Erythroblast (primary cell): ENCODE results near the gene TMEM38B.

ENCODE experiments used
- GATA1 ChIP-seq: IDR thresholded peaks from 2 replicates; pipeline ENCODE4 v1.6.1; 2011; ENCODE audit warnings: low read depth, mild to moderate bottlenecking, control low read depth, low read length, moderate library complexity
- POLR2A ChIP-seq: IDR thresholded peaks from 2 replicates; pipeline ENCODE4 v1.6.1; 2011; ENCODE audit warnings: mild to moderate bottlenecking, low read length

DNA sequence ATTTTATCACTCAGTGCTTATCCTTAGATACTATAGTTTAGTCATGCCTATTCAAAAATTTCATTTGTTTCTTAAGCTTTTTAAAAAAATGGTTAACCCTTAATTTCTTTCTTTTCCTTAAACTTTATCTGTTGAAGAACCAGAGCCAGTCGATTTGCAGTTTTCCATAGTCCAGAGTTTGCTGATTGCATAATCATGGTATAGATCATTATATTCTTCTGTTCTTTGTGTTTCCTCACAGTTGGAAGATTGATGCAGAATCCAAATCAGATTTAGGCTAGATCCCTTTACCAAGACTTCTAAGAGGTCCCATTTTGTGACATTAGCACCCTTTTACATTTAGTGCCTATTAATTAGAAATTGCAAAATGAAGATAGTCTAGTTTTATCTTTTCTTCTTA is 18.0 kb downstream of the TMEM38B start:
- TF ChIP-seq POLR2A (no peak), GATA1 (no peak)
